Central memory CD8-positive, alpha-beta T cell (primary cell): ENCODE data around the gene POLK.

ENCODE experiments used
- ATAC-seq: fragments of 150-1000 bp; cut with Tn5 transposase; replicated peaks from 2 replicates; pipeline ENCODE4 v1.10.0; 2022; ENCODE audit warnings: mild to moderate bottlenecking, moderate FRiP score, moderate number of reproducible peaks; ENCODE audit not compliant: poor library complexity, severe bottlenecking; ENCODE audit errors: extremely low read depth
- DNase-seq, 2 donors: peaks; one replicate each; pipeline ENCODE4 v3.0.0; 2021; ENCODE audit warnings: low spot score in 2 of 2
- H3K27ac Mint-ChIP-seq: one replicate; pipeline ENCODE4 v1.8.0; 2022; ENCODE audit warnings: low read depth, mild to moderate bottlenecking, moderate library complexity, mixed read lengths
- H3K27me3 Mint-ChIP-seq: one replicate; pipeline ENCODE4 v1.8.0; 2022; ENCODE audit warnings: mixed read lengths
- H3K36me3 Mint-ChIP-seq: one replicate; pipeline ENCODE4 v1.8.0; 2022; ENCODE audit warnings: mild to moderate bottlenecking, moderate library complexity, mixed read lengths; ENCODE audit not compliant: insufficient read depth
- H3K4me1 Mint-ChIP-seq: one replicate; pipeline ENCODE4 v1.8.0; 2022; ENCODE audit warnings: mixed read lengths
- H3K4me3 Mint-ChIP-seq: one replicate; pipeline ENCODE4 v1.8.0; 2022; ENCODE audit warnings: mild to moderate bottlenecking, moderate library complexity, mixed read lengths
- H3K9me3 Mint-ChIP-seq: one replicate; pipeline ENCODE4 v1.8.0; 2022; ENCODE audit warnings: mixed read lengths

POLK gene

DNA sequence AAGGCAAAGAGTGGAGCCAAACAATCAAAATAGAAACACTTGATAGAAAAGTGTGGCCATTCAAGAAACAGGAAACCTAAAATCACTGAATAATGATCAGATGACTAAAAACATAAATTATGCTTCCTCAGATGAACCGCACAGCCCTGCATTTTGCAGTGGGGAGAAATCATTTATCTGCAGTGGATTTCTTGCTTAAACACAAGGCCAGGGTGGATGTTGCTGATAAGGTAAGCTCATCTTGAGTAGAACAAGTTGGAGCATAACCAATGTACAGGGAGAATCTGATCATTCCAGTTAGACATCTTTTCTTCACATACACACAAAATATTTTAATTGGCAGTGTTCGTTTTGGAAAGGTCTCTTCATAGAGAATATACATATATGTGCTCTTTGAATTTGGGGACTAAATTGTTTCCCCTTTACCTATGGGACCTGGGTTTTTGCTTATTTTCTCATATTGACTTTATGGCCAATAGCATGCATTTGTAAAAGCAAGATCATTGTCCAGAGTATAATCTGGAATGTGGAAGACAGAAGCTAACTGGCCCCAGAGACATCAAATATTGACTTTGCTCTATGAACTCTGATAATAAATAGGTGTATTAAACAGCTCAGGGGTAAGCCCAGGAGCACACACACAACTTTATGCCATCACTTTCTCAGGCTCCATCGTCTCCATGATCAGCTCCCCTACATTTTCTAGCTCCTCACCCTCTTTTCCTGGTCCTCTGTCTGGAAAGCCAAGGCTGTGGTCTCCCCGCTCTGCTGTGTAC, 108.7 kb downstream of the POLK start:
- no peaks in the 10 kb centered on the region for H3K9me3 Mint-ChIP-seq
- no peaks in the 10 kb centered on the region for H3K4me1 Mint-ChIP-seq
- H3K36me3 Mint-ChIP-seq: no peaks in the 10 kb centered on the region
- H3K4me3 Mint-ChIP-seq: no peak overlapping the region
- ATAC-seq (no peak), DNase-seq (no peak)
- H3K27me3 Mint-ChIP-seq: no peaks in the 10 kb centered on the region
- no peak overlapping the region for H3K27ac Mint-ChIP-seq

DNA sequence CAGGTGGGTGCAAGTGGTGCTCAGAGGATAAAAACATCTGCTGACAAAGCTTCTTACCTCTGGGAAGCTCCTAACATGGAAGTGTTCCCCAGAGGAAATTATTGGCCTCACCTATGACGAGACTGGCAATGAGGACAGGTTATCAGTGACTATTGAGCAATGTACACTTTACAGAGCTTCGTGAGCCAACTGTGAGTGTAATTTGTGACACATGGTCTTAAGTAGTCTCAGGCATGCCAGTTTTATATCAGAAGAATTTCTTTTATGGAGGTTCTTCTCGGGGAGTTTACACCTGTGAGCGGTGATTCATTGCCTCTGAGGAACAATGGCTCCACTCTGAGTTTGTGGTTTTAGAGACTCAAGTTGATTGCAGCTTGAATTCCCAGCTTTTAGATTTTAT, 110.9 kb downstream of the POLK start:
- Mint-ChIP-seq H3K4me3 (no peak overlapping the region), H3K4me1 (no peaks in the 10 kb centered on the region), H3K36me3 (no peaks in the 10 kb centered on the region), H3K27ac (no peak overlapping the region), H3K27me3 (no peaks in the 10 kb centered on the region), H3K9me3 (no peaks in the 10 kb centered on the region)
- DNase-seq: no peak
- ATAC-seq: no peak

DNA sequence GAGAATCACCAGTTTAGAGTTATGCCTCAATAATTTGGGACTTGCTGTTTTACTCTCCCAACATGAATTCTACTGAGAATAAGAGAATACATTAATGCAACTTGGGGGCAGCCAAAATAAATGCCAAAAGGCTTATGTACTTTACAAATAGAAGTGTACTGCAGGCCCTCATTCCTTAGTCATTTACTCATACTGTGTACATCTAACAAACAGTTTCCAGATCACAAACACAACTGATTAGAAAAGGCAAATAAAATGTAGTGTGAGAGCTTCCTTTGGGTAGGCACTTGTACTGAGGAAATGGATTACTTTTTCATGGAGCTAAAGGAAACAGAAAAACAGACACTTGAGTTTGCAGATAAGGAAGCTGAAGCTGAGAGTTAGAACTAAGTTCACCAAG, 112.2 kb downstream of the POLK start:
- Mint-ChIP-seq H3K36me3 (no peaks in the 10 kb centered on the region), H3K4me3 (no peak overlapping the region), H3K27ac (no peak overlapping the region), H3K4me1 (no peaks in the 10 kb centered on the region), H3K9me3 (no peaks in the 10 kb centered on the region), H3K27me3 (no peaks in the 10 kb centered on the region)
- no peak for ATAC-seq
- no peak for DNase-seq

DNA sequence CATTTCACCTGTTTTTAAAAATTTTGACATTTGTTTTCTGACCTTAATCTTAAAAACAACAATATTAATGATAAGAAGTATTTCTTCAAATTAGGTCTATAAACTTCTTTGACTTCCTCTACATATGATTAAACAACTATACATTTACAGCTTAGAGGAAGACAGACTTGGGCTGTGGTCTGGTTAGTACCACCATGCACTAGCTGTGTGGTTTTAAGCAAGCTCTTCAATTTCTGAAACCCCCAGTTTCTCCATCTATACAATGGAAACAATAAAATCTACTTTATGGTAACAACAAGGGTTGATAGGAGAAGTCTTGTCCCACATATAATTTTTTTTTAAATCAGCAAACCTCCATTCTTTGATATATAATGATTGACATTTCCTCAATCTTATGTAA, 115.3 kb downstream of the POLK start:
- H3K9me3 Mint-ChIP-seq: no peaks in the 10 kb centered on the region
- no peaks in the 10 kb centered on the region for H3K4me1 Mint-ChIP-seq
- no peaks in the 10 kb centered on the region for H3K27me3 Mint-ChIP-seq
- H3K4me3 Mint-ChIP-seq: no peak overlapping the region
- H3K27ac Mint-ChIP-seq: no peak overlapping the region
- ATAC-seq (no peak), DNase-seq (no peak)
- H3K36me3 Mint-ChIP-seq: no peaks in the 10 kb centered on the region

DNA sequence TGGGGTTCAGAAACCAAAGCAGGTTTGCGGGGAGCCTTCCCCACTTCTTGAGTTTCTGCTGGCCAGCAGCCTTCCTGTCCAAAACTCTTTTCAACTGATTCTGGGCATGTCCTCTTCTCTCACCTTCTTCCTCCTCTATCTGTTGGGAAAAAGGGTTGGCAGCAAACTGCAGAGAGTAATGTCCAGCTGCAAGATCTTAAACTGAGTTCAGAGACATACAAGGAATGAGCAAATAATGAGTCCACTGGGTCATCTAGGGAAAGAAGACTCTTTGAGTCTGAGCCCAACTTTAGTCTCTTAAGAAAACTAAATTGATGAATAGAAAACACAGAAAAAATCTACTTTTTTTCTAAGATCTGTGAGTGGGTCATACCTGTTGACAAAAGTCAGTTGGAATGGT, 116.1 kb downstream of the POLK start:
- no peaks in the 10 kb centered on the region for H3K27me3 Mint-ChIP-seq
- H3K27ac Mint-ChIP-seq: no peak overlapping the region
- no peaks in the 10 kb centered on the region for H3K9me3 Mint-ChIP-seq
- H3K4me3 Mint-ChIP-seq: no peak overlapping the region
- ATAC-seq (no peak), DNase-seq (no peak)
- no peaks in the 10 kb centered on the region for H3K4me1 Mint-ChIP-seq
- H3K36me3 Mint-ChIP-seq: peaks cover 1% of the 10 kb centered on the region

DNA sequence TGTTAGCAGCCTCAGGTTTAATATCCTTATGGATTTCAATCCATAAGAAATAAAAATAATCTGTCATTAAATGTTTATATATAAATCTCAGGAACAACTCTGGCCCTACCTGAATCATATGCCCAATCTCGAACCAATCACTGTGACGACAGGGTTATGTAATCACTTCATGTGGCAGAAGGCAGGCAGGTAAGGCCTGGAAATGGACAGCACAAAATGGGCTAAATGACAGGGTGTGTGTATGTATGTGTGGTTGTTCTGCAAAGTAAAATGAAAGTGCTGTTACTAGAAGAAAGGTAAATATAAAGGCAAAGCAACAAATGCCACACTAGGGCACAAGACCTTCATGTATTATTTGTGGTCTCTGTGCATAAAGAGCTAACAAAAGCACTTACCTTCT, 119.2 kb downstream of the POLK start:
- Mint-ChIP-seq H3K27ac (no peak overlapping the region), H3K4me1 (no peaks in the 10 kb centered on the region), H3K9me3 (no peaks in the 10 kb centered on the region), H3K4me3 (no peak overlapping the region), H3K36me3 (peaks cover 1% of the 10 kb centered on the region), H3K27me3 (peaks cover 11% of the 10 kb centered on the region)
- DNase-seq (no peak), ATAC-seq (no peak)

DNA sequence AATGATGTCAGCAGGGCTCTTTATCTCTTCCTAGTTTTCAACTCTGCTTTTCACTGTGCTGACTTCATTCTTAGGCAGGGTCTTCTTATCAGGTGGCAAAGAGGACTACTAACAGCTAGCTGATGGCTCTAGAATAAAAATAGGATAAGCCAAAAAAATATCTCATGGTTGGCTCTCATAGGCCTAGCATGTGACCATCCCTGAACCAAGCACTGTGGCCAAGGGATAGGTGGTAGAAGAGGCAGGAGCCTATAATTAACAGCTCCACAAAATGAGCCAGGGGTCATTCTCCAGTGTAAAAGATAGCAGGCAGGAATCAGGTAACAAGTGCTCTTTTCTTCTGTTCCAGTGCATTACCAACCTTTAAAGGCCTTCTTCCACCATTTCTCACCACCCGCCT, 120.6 kb downstream of the POLK start:
- no peak overlapping the region for H3K27ac Mint-ChIP-seq
- DNase-seq: no peak

DNA sequence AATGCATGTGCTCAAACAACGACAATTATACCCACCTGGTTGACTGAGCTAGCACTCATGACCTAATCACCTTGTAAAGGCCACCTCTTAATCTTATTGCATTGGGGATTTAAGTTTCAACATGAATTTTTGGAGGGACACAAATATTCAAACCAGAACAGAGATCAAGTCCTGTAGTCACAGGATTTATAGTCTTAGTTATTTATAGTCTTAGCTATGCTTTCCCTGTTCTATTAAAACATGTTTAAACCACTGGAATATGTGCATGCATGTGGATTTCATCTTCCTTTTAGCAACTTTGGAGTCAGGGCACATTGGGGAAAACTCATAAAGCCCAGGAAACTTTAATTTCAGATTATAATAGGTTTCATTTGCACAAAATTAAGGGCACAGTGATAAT, 126.3 kb downstream of the POLK start:
- Mint-ChIP-seq H3K36me3 (no peaks in the 10 kb centered on the region), H3K27ac (no peak overlapping the region), H3K4me1 (no peaks in the 10 kb centered on the region), H3K4me3 (no peak overlapping the region), H3K27me3 (peaks cover 22% of the 10 kb centered on the region), H3K9me3 (no peaks in the 10 kb centered on the region)
- ATAC-seq (no peak), DNase-seq (no peak)

More for the DNA sequence above, 120.6 kb downstream of the POLK start:
- ATAC-seq: no peak
- peaks cover 22% of the 10 kb centered on the region for H3K27me3 Mint-ChIP-seq
- H3K4me3 Mint-ChIP-seq: no peak overlapping the region
- H3K9me3 Mint-ChIP-seq: no peaks in the 10 kb centered on the region
- no peaks in the 10 kb centered on the region for H3K4me1 Mint-ChIP-seq
- H3K36me3 Mint-ChIP-seq: peaks cover 1% of the 10 kb centered on the region

DNA sequence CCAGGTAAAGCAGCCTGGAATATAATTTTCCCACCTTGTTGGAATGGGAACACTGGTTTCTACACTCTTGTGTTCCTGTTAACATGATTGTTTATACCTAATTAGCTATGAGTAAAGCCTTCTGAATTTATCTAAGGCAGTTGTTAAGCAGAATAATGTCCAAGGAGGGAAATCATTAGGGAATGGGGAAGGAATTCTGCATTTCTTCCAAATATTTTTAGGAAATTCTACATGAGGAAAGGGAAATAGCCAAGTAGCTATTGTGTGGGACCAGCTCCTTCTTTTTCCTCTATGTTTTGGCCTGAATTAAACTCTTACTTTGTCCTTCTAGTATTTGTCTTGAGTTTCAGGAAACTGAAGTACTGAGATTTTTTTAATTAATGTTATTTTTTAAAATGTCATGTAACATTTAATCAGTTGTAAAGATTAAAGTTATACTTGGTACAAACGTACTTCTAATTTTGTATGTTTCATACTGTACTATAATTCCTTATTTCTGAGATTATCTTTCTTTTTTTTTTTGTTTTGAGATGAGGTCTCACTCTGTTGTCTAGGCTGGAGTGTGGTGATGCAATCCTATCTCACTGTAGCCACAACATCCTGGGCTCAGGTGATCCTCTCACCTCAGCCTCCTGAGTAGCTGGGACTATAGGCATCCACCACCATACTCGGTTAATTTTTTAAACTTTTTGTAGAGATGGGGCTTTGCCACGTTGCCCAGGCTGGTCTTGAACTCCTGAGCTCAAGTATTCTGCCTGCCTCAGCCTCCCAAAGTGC, 128.0 kb downstream of the POLK start:
- Mint-ChIP-seq H3K4me1 (no peaks in the 10 kb centered on the region), H3K9me3 (no peaks in the 10 kb centered on the region), H3K27ac (no peak overlapping the region), H3K36me3 (no peaks in the 10 kb centered on the region), H3K4me3 (no peak overlapping the region), H3K27me3 (peaks cover 18% of the 10 kb centered on the region)
- DNase-seq: no peak
- ATAC-seq: no peak

DNA sequence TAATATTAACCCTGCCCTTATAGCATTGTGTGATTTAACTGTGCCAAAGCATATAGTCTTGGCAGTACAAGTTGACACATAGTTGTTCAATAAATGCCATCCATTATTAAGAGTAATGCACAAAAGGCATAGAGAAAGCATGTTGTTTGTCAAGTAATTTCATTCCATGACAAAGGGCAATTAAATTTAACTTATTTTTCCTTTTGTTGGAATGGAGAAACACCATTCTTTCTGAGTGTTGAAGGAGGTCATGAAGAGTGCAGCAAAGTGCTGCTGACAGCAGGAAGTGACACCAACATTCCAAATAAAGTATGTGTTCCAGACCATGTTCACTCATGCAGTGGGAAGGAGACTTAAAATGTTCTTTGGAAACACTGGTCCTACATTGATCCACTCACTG, 128.7 kb downstream of the POLK start:
- peaks cover 15% of the 10 kb centered on the region for H3K27me3 Mint-ChIP-seq
- no peaks in the 10 kb centered on the region for H3K4me1 Mint-ChIP-seq
- H3K36me3 Mint-ChIP-seq: no peaks in the 10 kb centered on the region
- H3K4me3 Mint-ChIP-seq: no peak overlapping the region
- H3K27ac Mint-ChIP-seq: no peak overlapping the region
- ATAC-seq (no peak), DNase-seq (no peak)
- no peaks in the 10 kb centered on the region for H3K9me3 Mint-ChIP-seq

DNA sequence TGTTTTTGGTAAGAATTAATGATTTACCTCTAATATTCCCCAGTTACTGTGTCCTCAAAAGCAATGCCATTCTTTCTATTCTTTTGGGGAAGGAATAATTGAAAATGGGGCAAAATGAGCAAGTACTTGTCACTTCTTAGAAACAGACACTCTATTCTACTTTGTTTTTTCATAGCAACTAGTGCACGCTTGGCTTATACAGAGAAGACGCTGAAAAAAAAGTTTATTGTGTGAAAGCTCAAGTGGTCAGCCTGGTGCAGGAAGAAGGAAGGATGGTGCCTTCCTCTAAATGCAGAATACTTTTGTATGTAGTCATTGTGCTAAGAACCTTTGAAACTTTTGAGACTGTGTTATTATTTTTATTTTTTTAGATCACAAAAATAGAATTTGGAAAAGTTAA, 129.1 kb downstream of the POLK start:
- no peaks in the 10 kb centered on the region for H3K4me1 Mint-ChIP-seq
- H3K36me3 Mint-ChIP-seq: no peaks in the 10 kb centered on the region
- H3K9me3 Mint-ChIP-seq: no peaks in the 10 kb centered on the region
- H3K27ac Mint-ChIP-seq: no peak overlapping the region
- peaks cover 12% of the 10 kb centered on the region for H3K27me3 Mint-ChIP-seq
- DNase-seq: no peak
- H3K4me3 Mint-ChIP-seq: no peak overlapping the region
- no peak for ATAC-seq

DNA sequence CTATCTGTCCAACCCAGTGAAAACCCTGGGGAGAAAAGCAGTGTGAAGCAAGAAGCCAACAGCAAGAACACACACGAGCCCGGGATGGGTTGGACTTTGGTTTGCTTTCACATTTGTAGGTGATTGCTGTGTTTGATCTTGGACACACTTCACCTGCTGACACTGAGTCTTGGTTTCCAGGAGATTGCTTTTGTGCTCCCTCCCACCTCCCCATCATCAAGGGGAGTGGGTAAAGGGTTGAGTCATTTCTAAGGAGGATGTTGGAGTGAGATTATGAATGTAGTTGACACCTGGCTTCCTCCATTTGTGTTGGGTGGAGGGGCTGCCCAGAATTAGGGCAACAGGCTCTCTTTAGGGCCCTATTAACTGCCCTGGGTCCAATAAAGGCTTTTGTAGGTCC, 137.0 kb downstream of the POLK start:
- ATAC-seq: no peak
- no peaks in the 10 kb centered on the region for H3K27me3 Mint-ChIP-seq
- H3K9me3 Mint-ChIP-seq: no peaks in the 10 kb centered on the region
- H3K4me1 Mint-ChIP-seq: no peaks in the 10 kb centered on the region
- no peaks in the 10 kb centered on the region for H3K36me3 Mint-ChIP-seq
- H3K27ac Mint-ChIP-seq: no peak overlapping the region
- H3K4me3 Mint-ChIP-seq: no peak overlapping the region
- DNase-seq: no peak
